NCI-H1092 treated with DMSO at 0.1 percent for 48 hours (cell line): ENCODE results near the gene PCDHGA8.
"Not testable (repeated sequence)": the region's sequence is repeated elsewhere in the genome, so short reads cannot be mapped to it uniquely, and the experiment has no call there.

ENCODE experiments used
- DNase-seq: peaks from one replicate; lab custom pipeline; 2025; lab: John Stamatoyannopoulos, UW

PCDHGA8 gene

DNA sequence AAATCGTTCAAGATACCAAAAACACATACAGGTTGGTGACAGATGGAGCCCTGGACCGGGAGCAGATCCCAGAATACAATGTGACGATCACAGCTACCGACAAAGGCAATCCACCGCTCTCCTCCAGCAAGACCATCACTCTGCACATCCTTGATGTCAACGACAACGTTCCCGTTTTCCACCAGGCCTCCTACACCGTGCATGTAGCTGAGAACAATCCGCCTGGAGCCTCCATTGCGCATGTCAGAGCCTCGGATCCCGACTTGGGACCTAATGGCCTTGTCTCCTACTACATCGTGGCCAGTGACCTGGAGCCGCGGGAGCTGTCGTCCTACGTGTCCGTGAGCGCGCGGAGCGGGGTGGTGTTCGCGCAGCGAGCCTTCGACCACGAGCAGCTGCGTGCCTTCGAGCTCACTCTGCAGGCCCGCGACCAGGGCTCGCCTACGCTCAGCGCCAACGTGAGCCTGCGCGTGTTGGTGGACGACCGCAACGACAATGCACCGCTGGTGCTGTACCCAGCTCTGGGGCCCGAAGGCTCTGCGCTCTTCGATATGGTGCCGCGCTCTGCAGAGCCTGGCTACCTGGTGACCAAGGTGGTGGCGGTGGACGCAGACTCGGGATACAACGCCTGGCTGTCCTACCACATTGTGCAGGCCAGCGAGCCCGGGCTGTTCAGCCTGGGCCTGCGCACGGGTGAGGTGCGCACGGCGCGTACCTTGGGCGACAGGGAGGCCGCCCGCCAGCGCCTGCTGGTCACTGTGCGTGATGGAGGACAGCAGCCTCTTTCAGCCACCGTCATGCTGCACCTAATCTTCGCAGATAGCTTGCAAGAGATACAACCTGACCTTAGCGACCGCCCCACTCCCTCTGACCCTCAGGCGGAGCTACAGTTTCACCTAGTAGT is 20.6 kb upstream of the PCDHGA8 start:
- DNase-seq = no peak

DNA sequence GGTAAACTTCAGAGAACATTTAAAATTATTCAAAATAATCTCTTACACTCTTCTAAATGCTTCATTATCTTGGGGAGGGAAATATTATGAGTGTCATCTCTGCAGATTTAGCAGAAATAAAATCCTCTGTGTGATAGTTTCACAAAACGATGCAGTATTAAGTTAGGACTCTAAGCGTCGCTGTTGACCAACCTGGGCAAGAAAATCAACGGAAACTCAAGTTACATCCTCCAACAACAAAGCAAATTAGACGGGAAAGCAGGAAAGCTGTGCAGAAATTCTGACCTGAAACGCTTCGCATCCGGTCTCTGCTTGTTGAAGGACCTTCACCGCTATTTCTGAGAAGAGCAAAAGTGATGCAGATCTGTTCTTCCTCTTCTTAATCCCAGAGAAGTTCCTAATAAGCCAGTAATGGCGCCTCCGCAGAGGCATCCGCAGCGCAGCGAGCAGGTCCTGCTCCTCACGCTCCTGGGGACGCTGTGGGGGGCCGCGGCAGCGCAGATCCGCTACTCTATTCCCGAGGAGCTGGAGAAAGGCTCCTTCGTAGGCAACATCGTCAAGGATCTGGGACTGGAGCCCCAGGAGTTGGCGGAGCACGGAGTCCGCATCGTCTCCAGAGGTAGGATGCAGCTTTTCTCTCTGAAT is 18.6 kb upstream of the PCDHGA8 start, which contains the start of gene PCDHGA6:
PCDHGA6 (plus strand) TSS at position 219 of the 645 bp plus-strand sequence; CDS start at position 412, 193 bp downstream.
- no peak for DNase-seq

DNA sequence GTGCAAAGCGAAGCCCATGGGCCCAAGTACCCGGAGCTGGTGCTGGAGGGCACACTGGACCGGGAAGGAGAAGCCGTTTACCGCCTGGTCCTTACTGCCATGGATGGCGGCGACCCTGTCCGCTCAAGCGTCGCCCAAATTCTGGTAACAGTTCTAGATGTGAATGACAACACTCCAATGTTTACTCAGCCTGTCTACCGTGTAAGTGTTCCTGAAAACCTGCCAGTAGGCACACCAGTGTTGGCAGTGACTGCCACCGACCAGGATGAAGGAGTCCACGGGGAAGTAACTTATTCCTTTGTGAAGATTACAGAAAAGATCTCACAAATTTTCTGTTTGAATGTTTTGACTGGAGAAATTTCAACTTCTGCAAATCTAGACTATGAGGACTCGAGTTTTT is 17.8 kb upstream of the PCDHGA8 start:
- DNase-seq = no peak

DNA sequence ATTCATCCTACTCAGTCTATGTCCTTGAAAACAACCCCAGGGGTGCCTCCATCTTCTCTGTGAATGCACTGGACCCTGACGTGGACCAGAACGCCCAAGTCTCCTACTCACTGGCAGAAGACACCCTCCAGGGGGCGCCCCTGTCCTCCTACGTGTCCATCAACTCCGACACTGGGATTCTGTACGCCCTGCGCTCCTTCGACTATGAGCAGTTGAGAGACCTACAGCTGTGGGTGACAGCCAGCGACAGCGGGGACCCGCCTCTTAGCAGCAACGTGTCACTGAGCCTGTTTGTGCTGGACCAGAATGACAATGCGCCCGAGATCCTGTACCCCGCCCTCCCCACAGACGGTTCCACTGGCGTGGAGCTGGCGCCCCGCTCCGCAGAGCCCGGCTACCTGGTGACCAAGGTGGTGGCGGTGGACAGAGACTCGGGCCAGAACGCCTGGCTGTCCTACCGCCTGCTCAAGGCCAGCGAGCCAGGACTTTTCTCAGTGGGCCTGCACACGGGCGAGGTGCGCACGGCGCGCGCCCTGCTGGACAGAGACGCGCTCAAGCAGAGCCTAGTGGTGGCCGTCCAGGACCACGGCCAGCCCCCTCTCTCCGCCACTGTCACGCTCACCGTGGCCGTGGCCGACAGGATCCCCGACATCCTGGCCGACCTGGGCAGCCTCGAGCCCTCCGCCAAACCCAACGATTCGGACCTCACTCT is 16.8 kb upstream of the PCDHGA8 start:
- not testable (repeated sequence) for DNase-seq

DNA sequence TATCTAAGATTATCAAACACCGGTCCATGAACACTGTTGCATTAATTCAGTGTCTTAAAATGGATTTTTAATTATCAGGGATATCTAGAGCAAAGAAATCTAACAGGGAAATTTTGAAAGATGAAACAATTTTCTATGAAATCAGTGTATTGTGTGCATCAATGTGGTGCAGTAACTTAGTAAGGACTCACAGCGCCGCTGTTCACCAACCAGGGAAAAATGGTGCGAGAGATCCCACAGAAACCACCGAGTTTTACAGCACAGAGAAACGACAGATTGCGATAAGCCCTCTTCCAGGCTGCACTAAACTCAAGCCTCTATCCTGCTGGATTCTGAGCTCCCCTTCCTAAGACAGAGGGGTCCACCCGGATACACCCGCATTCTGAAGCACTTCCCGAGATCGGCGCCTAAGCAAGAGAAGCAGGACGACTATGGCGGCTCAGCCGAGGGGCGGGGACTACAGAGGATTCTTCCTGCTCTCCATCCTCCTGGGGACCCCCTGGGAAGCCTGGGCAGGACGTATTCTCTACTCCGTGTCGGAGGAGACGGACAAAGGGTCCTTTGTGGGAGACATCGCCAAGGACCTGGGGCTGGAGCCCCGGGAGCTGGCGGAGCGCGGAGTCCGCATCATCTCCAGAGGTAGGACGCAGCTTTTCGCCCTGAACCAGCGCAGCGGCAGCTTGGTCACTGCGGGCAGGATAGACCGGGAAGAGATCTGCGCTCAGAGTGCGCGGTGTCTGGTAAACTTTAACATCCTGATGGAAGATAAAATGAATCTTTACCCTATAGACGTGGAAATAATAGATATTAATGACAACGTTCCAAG is 9.8 kb upstream of the PCDHGA8 start, which contains the start of gene PCDHGA7:
PCDHGA7 (plus strand) TSS at position 274 of the 826 bp plus-strand sequence; CDS start at position 432, 158 bp downstream.
- DNase-seq = no peak

DNA sequence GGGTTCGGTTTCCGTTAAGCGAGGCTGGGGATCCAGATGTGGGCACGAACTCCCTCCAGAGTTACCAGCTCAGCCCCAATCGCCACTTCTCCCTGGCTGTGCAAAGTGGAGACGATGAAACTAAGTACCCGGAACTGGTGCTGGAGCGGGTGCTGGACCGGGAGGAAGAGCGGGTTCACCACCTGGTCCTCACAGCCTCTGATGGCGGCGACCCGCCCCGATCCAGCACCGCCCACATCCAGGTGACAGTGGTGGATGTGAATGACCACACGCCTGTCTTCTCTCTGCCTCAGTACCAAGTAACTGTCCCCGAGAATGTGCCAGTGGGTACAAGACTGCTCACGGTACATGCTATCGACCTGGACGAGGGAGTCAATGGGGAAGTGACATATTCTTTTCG is 9.1 kb upstream of the PCDHGA8 start:
- no peak for DNase-seq

DNA sequence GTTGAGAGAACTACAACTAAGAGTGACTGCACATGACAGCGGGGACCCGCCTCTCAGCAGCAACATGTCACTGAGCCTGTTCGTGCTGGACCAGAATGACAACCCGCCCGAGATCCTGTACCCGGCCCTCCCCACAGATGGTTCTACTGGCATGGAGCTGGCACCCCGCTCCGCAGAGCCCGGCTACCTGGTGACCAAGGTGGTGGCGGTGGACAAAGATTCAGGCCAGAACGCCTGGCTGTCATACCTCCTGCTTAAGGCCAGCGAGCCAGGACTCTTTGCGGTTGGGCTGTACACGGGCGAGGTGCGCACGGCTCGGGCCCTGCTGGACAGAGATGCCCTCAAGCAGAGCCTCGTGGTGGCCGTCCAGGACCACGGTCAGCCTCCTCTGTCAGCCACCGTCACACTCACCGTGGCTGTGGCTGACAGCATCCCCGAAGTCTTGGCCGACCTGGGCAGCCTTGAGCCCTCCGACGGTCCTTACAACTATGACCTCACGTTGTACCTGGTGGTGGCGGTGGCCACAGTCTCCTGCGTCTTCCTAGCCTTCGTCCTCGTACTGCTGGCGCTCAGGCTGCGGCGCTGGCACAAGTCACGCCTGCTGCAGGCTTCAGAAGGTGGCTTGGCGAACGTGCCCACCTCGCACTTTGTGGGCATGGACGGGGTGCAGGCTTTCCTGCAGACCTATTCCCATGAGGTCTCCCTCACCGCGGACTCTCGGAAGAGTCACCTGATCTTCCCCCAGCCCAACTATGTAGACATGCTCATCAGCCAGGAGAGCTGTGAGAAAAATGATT is 7.8 kb upstream of the PCDHGA8 start:
- no peak for DNase-seq

DNA sequence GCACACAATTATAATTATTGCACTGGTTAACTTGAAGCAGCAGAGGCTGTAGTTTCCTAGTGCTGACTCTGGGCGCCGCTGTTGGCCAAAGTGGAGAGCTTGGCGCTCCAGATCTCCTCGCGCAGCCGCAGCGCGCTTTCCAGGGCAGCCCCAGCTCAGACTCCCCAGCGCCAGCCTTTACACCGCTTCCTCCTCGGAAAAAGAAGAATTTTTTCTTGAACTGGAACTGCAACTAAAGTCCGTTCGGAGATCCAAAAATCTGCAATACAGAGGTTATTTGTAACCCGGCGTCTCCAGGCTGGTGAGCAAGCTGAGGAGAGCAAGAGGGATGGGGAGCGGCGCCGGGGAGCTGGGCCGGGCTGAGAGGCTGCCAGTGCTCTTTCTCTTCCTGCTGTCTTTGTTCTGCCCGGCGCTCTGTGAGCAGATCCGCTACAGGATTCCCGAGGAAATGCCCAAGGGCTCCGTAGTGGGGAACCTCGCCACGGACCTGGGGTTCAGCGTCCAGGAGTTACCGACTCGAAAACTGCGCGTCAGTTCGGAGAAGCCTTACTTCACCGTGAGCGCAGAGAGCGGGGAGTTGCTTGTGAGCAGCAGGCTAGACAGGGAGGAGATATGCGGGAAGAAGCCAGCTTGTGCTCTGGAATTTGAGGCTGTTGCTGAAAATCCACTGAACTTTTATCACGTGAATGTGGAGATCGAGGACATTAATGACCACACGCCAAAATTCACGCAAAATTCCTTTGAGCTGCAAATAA is 4.7 kb upstream of the PCDHGA8 start, which contains the start of gene PCDHGB4:
PCDHGB4 (plus strand) TSS at position 142 of the 755 bp plus-strand sequence; CDS start at position 329, 187 bp downstream.
- DNase-seq = not testable (repeated sequence)

DNA sequence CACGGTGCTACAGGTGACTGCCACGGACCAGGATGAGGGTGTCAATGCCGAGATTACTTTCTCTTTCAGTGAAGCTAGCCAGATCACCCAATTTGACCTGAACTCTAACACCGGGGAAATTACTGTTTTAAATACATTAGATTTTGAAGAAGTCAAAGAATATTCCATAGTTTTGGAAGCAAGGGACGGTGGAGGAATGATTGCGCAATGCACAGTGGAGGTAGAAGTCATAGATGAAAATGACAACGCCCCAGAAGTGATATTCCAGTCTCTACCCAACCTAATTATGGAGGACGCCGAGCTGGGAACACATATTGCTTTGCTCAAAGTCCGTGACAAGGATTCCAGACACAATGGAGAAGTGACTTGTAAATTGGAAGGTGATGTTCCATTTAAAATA is 3.8 kb upstream of the PCDHGA8 start:
- no peak for DNase-seq

DNA sequence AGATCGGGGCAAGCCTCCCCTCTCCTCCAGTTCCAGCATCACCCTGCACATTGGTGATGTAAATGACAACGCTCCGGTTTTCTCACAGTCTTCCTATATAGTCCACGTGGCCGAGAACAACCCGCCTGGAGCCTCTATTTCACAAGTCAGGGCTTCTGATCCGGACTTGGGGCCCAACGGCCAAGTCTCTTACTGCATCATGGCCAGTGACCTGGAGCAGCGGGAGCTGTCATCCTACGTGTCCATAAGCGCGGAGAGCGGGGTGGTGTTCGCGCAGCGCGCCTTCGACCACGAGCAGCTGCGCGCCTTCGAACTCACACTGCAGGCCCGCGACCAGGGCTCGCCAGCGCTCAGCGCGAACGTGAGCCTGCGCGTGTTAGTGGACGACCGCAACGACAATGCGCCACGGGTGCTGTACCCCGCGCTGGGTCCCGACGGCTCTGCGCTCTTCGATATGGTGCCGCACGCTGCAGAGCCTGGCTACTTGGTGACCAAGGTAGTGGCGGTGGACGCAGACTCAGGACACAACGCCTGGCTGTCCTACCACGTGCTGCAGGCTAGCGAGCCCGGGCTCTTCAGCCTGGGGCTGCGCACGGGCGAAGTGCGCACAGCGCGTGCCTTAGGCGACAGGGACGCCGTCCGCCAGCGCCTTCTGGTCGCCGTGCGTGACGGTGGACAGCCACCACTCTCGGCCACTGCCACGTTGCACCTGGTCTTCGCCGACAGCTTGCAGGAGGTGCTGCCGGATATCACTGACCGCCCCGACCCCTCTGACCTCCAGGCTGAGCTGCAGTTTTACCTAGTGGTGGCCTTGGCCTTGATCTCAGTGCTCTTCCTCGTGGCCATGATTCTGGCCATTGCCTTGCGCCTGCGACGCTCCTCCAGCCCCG is 3.0 kb upstream of the PCDHGA8 start:
- no peak for DNase-seq

DNA sequence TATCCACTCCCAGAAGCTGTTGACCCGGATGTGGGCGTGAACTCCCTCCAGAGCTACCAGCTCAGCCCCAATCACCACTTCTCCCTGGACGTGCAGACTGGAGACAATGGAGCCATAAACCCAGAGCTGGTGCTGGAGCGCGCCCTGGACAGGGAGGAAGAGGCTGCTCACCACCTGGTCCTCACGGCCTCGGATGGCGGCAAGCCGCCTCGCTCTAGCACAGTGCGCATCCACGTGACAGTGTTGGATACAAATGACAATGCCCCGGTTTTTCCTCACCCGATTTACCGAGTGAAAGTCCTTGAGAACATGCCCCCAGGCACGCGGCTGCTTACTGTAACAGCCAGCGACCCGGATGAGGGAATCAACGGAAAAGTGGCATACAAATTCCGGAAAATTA is 834 bp downstream of the PCDHGA8 start:
- no peak for DNase-seq

DNA sequence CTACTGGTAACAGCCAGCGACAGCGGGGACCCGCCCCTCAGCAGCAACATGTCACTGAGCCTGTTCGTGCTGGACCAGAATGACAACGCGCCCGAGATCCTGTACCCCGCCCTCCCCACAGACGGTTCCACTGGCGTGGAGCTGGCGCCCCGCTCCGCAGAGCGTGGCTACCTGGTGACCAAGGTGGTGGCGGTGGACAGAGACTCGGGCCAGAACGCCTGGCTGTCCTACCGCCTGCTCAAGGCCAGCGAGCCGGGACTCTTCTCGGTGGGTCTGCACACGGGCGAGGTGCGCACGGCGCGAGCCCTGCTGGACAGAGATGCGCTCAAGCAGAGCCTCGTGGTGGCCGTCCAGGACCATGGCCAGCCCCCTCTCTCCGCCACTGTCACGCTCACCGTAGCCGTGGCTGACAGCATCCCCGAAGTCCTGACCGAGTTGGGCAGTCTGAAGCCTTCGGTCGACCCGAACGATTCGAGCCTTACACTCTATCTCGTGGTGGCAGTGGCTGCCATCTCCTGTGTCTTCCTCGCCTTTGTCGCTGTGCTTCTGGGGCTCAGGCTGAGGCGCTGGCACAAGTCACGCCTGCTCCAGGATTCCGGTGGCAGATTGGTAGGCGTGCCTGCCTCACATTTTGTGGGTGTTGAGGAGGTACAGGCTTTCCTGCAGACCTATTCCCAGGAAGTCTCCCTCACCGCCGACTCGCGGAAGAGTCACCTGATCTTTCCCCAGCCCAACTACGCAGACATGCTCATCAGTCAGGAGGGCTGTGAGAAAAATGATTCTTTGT is 2.2 kb downstream of the PCDHGA8 start:
- not testable (repeated sequence) for DNase-seq

DNA sequence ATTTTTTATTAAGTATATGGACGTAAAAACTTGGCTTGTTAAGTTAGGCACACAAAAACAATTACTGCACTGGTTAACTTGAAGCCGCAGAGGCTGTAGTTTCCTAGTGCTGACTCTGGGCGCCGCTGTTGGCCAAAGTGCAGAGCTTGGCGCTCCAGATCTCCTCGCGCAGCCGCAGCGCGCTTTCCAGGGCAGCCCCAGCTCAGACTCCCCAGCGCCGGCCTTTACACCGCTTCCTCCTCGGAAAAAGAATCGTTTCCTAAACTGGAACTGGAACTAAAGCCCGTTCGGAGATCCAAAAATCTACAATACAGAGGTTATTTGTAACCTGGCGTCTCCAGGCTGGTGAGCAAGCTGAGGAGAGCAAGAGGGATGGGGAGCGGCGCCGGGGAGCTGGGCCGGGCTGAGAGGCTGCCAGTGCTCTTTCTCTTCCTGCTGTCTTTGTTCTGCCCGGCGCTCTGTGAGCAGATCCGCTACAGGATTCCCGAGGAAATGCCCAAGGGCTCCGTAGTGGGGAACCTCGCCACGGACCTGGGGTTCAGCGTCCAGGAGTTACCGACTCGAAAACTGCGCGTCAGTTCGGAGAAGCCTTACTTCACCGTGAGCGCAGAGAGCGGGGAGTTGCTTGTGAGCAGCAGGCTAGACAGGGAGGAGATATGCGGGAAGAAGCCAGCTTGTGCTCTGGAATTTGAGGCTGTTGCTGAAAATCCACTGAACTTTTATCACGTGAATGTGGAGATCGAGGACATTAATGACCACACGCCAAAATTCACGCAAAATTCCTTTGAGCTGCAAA is 5.5 kb downstream of the PCDHGA8 start, which contains the start of gene PCDHGB5:
PCDHGB5 (plus strand) TSS at position 192 of the 796 bp plus-strand sequence; CDS start at position 373, 181 bp downstream.
- not testable (repeated sequence) for DNase-seq

DNA sequence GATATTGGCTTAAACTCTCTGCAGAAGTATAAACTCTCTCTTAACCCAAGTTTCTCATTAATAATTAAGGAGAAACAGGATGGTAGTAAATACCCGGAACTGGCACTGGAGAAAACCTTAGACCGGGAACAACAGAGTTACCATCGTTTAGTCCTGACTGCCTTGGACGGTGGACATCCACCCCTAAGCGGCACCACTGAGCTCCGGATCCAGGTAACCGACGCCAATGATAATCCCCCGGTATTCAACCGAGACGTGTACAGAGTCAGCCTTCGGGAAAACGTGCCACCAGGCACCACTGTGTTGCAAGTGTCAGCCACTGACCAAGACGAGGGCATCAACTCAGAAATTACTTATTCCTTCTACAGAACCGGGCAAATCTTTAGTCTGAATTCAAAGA is 6.2 kb downstream of the PCDHGA8 start:
- no peak for DNase-seq

DNA sequence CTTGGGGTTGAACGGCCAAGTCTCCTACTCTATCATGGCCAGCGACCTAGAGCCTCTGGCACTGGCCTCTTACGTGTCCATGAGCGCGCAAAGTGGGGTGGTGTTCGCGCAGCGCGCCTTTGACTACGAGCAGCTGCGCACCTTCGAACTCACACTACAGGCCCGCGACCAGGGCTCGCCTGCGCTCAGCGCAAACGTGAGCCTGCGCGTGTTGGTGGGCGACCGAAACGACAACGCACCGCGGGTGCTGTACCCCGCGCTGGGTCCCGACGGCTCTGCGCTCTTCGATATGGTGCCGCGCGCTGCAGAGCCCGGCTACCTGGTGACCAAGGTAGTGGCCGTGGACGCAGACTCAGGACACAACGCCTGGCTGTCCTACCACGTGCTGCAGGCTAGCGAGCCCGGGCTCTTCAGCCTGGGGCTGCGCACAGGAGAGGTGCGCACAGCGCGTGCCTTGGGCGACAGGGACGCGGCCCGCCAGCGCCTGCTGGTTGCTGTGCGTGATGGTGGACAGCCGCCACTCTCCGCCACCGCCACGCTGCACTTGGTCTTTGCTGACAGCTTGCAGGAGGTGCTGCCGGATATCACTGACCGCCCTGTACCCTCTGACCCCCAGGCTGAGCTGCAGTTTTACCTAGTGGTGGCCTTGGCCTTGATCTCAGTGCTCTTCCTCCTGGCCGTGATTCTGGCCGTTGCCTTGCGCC is 7.3 kb downstream of the PCDHGA8 start:
- DNase-seq = no peak

DNA sequence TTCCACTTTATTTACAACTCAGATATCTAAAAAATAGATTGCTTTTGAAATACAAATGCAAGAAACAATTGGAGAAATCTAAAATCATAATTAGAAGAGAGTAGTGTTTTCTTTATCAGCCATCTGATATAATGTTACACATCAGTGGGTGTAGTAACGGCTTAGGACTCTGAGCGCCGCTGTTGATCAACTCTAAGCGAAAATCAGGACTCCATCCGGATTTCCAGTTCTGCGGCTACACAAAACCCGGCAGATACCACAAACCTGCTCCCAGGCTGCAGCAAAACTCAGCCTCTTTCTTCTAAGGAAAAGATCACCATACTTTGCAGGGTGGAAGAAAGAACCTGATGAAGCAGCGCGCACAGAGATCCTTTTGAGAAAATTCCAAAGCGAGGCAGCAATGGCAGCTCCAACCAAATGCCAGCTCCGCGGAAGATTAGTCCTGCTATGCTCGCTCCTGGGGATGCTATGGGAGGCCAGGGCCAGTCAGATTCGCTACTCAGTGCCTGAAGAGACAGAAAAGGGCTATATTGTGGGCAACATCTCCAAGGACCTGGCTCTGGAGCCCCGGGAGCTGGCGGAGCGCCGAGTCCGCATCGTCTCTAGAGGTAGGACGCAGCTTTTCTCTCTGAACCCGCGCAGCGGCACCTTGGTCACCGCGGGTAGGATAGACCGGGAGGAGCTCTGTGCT is 10.3 kb downstream of the PCDHGA8 start, which contains the start of gene PCDHGA9:
PCDHGA9 (plus strand) TSS at position 226 of the 691 bp plus-strand sequence; CDS start at position 401, 175 bp downstream.
- no peak for DNase-seq
